Activated T-helper 1 cell treated with anti-CD3 and anti-CD28 coated beads, Interleukin-2, amount 50 U/mL, for 16 hours (primary cell): ENCODE measurements around the gene TBC1D2.
A peak's percentile ranks its signal among the peaks of the same experiment; 100 is the strongest.

Source experiments
- DNase-seq, 2 donors: peaks; one replicate each; pipeline ENCODE4 v3.0.0-alpha.2; 2020; ENCODE audit warnings: low read depth in 1 of 2, low spot score in 1 of 2

The TBC1D2 gene

GRCh38 chr9:98218562-98219363 is 36.7 kb downstream of the TBC1D2 start:
- no peak for DNase-seq

- no peak for DNase-seq
Observed at GRCh38 chr9:98217255-98217654, 38.2 kb downstream of the TBC1D2 start.

- DNase-seq, result no peak
Observed at GRCh38 chr9:98216391-98216790, 39.1 kb downstream of the TBC1D2 start.

GRCh38 chr9:98215821-98216220 is 39.6 kb downstream of the TBC1D2 start:
- DNase-seq, result no peak

GRCh38 chr9:98215271-98215670 is 40.2 kb downstream of the TBC1D2 start:
- DNase-seq, result no peak

- DNase-seq, result no peak
Observed at GRCh38 chr9:98214811-98215210, 40.6 kb downstream of the TBC1D2 start.

GRCh38 chr9:98211260-98211659 is 44.2 kb downstream of the TBC1D2 start:
- no peak for DNase-seq

- no peak for DNase-seq
Observed at GRCh38 chr9:98210435-98210834, 45.0 kb downstream of the TBC1D2 start.

- DNase-seq, result no peak
Observed at GRCh38 chr9:98209530-98209929, 45.9 kb downstream of the TBC1D2 start.

GRCh38 chr9:98208635-98209034 is 46.8 kb downstream of the TBC1D2 start:
- DNase-seq, result no peak

- no peak for DNase-seq
Observed at GRCh38 chr9:98207606-98208005, 47.8 kb downstream of the TBC1D2 start.

- no peak for DNase-seq
Observed at GRCh38 chr9:98206754-98207153, 48.7 kb downstream of the TBC1D2 start.

- DNase-seq, result no peak
Observed at GRCh38 chr9:98204692-98205091, 50.8 kb downstream of the TBC1D2 start.

- DNase-seq, result no peak
Observed at GRCh38 chr9:98203153-98203552, 52.3 kb downstream of the TBC1D2 start.

- no peak for DNase-seq
Observed at GRCh38 chr9:98202252-98202651, 53.2 kb downstream of the TBC1D2 start.

GRCh38 chr9:98201749-98202148 is 53.7 kb downstream of the TBC1D2 start:
- no peak for DNase-seq

- no peak for DNase-seq
Observed at GRCh38 chr9:98201102-98201501, 54.3 kb downstream of the TBC1D2 start.

GRCh38 chr9:98199388-98200033 is 55.9 kb downstream of the TBC1D2 start:
- no peak for DNase-seq

GRCh38 chr9:98195671-98196070 is 59.8 kb downstream of the TBC1D2 start:
- DNase-seq, result no peak

GRCh38 chr9:98193336-98193944 is 62.0 kb downstream of the TBC1D2 start:
- no peak for DNase-seq

GRCh38 chr9:98192503-98193335 is 62.7 kb downstream of the TBC1D2 start, which contains the start of gene CORO2A:
CORO2A (minus strand) TSS chr9:98192637; CDS start chr9:98157660, 34,977 bp downstream.
- peak; percentile 28 to 56 for DNase-seq
